Caco-2 (cell line): ENCODE data around the gene PADI6. TPM values are rescaled to one million over a fixed set of nuclear protein-coding genes. Genes with fewer than 3 reads are reported as not detected.
"Not testable (repeated sequence)": the region's sequence is repeated elsewhere in the genome, so short reads cannot be mapped to it uniquely, and the experiment has no call there.

Experiments
- BruUV-seq: library from RNA; stranded (reverse); fragments of 400-500 nt; replicated peaks from 2 replicates; lab custom pipeline; 2021; lab: Mats Ljungman, UMichigan
- CTCF ChIA-PET: fragments of 300-600 bp; sonication (Branson Sonifier 250); formaldehyde crosslinking; loops from one replicate; lab custom pipeline; 2022; ENCODE audit warnings: antibody characterized with exemption; lab: Charles Lee
- POLR2A ChIA-PET: fragments of 300-600 bp; sonication (Branson Sonifier 250); formaldehyde crosslinking; loops from one replicate; lab custom pipeline; 2022; ENCODE audit warnings: antibody characterized with exemption; lab: Charles Lee
- DNase-seq, 2 experiments: peaks; one replicate each; pipeline versions ENCODE4 v3.0.0 to v3.0.0-alpha.2; 2020 to 2022
- H3K27me3 ChIP-seq: replicated peaks from 2 replicates; pipeline ENCODE4 v1.6.0; 2011; ENCODE audit warnings: low read length; ENCODE audit not compliant: control insufficient read depth, insufficient read depth
- H3K36me3 ChIP-seq: 2 replicates; pipeline ENCODE4 v1.5.1; 2011; ENCODE audit warnings: low read length; ENCODE audit not compliant: control insufficient read depth, insufficient read depth
- H3K4me1 ChIP-seq: fragments of 250-450 bp; sonication (Bioruptor Pico); 2 replicates; pipeline ENCODE4 v1.5.1; 2020; ENCODE audit warnings: mild to moderate bottlenecking
- H3K4me3 ChIP-seq: 2 replicates; pipeline ENCODE4 v1.5.1; 2011; ENCODE audit warnings: low read depth, mild to moderate bottlenecking, control low read depth, low read length
- H3K9me3 ChIP-seq: fragments of 250-450 bp; sonication (Bioruptor Pico); 2 replicates; pipeline ENCODE4 v1.5.1; 2020; ENCODE audit warnings: mild to moderate bottlenecking, moderate library complexity
- H3K27ac Mint-ChIP-seq: one replicate; pipeline ENCODE4 v1.8.0; 2022; ENCODE audit warnings: mixed read lengths; ENCODE audit not compliant: unreplicated experiment
- H3K27me3 Mint-ChIP-seq: one replicate; pipeline ENCODE4 v1.8.0; 2022; ENCODE audit warnings: mixed read lengths; ENCODE audit not compliant: insufficient read depth, unreplicated experiment
- H3K36me3 Mint-ChIP-seq: one replicate; pipeline ENCODE4 v1.8.0; 2022; ENCODE audit warnings: mild to moderate bottlenecking, mixed read lengths; ENCODE audit not compliant: insufficient read depth, unreplicated experiment
- H3K4me1 Mint-ChIP-seq: one replicate; pipeline ENCODE4 v1.8.0; 2022; ENCODE audit warnings: low read depth, mixed read lengths; ENCODE audit not compliant: unreplicated experiment
- H3K4me3 Mint-ChIP-seq: one replicate; pipeline ENCODE4 v1.8.0; 2022; ENCODE audit warnings: mild to moderate bottlenecking, moderate library complexity, mixed read lengths; ENCODE audit not compliant: unreplicated experiment
- H3K9me3 Mint-ChIP-seq: one replicate; pipeline ENCODE4 v1.8.0; 2022; ENCODE audit warnings: mixed read lengths; ENCODE audit not compliant: unreplicated experiment
- intact Hi-C: fragments of 100-400 bp; cut with micrococcal nuclease; formaldehyde crosslinking; loops from one replicate; pipeline ENCODE4 v1.10.0; 2022; ENCODE audit not compliant: unreplicated experiment
- total RNA-seq: library from RNA; stranded (reverse); gene quantifications from 2 replicates; pipeline ENCODE4 v1.2.3, GENCODE V29; 2022
- TF ChIP-seq, protein P1 (sequence below), 2 experiments: fragments of 200-600 bp in 1 of 2; IDR thresholded peaks; 1 replicate in 1 of 2; 2 replicates in 1 of 2; pipeline versions ENCODE4 v1.5.1 to v1.8.0; 2011 to 2022; ENCODE audit warnings: antibody characterized with exemption in 1 of 2, control low read depth in 1 of 2, inconsistent platforms in 1 of 2, low read depth in 1 of 2, low read length in 1 of 2, mild to moderate bottlenecking in 1 of 2, moderate library complexity in 1 of 2; ENCODE audit not compliant: insufficient read depth in 1 of 2, severe bottlenecking in 1 of 2, unreplicated experiment in 1 of 2

Gene PADI6
- total RNA-seq, 1 experiment from 2014 or later: not detected

DNA sequence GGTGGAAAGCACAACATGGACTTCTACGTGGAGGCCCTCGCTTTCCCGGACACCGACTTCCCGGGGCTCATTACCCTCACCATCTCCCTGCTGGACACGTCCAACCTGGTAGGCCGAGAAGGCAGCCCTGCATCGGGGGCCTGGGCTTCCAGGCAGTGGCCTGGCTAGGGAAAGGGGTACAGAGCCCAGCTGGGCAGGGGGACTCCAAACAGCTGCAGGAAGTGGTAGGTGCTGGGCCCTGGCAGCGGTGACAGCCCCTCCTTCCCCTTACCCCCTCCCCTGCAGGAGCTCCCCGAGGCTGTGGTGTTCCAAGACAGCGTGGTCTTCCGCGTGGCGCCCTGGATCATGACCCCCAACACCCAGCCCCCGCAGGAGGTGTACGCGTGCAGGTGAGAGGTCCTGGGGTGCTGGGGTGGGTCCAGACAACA, 30.0 kb upstream of the PADI6 start:
- no peak overlapping the region for H3K4me3 Mint-ChIP-seq
- H3K9me3 ChIP-seq: no peaks in the 10 kb centered on the region
- no peaks in the 10 kb centered on the region for H3K36me3 Mint-ChIP-seq
- peaks cover 7% of the 10 kb centered on the region for H3K4me1 Mint-ChIP-seq
- H3K9me3 Mint-ChIP-seq: peaks cover 9% of the 10 kb centered on the region
- DNase-seq: no peak
- no peaks in the 10 kb centered on the region for H3K27me3 ChIP-seq
- CTCF ChIA-PET: no interaction called here
- intact Hi-C loops: loop anchor here (10.0 kb wide), 1 partner anchor 63 kb away; no protein-coding TSS in a partner anchor
- POLR2A ChIA-PET: no interaction called here
- TF ChIP-seq, protein P1, sequence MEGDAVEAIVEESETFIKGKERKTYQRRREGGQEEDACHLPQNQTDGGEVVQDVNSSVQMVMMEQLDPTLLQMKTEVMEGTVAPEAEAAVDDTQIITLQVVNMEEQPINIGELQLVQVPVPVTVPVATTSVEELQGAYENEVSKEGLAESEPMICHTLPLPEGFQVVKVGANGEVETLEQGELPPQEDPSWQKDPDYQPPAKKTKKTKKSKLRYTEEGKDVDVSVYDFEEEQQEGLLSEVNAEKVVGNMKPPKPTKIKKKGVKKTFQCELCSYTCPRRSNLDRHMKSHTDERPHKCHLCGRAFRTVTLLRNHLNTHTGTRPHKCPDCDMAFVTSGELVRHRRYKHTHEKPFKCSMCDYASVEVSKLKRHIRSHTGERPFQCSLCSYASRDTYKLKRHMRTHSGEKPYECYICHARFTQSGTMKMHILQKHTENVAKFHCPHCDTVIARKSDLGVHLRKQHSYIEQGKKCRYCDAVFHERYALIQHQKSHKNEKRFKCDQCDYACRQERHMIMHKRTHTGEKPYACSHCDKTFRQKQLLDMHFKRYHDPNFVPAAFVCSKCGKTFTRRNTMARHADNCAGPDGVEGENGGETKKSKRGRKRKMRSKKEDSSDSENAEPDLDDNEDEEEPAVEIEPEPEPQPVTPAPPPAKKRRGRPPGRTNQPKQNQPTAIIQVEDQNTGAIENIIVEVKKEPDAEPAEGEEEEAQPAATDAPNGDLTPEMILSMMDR (IDR thresholded peaks at IDR 0.05; ENCODE audit: insufficient read depth in 1 of 2, low read depth in 1 of 2, low read length in 1 of 2, severe bottlenecking in 1 of 2, unreplicated experiment in 1 of 2): no peak
- no peak overlapping the region for H3K27ac Mint-ChIP-seq
- BruUV-seq: no TSS peak
- H3K27me3 Mint-ChIP-seq: peaks cover 8% of the 10 kb centered on the region
- no peak overlapping the region for H3K4me3 ChIP-seq
- H3K4me1 ChIP-seq: no peaks in the 10 kb centered on the region
- no peaks in the 10 kb centered on the region for H3K36me3 ChIP-seq

DNA sequence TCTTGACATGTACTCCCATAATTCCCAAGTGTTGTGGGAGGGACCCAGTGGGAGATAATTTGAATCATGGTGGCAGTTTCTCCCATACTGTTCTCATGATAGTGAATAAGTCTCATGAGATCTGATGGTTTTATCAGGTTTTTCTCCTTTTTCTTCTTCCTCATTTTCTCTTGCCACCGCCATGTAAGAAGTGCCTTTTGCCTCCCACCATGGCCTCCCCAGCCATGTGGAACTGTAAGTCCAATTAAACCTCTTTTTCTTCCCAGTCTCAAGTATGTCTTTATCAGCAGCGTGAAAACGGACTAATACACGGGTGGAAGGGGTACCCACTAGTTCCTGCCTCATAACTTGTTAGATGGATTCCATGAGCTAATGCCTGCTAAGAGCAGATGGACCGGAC, 26.5 kb upstream of the PADI6 start:
- H3K4me3 Mint-ChIP-seq, DNase-seq, BruUV-seq, H3K9me3 ChIP-seq, POLR2A ChIA-PET, H3K9me3 Mint-ChIP-seq, H3K36me3 Mint-ChIP-seq, H3K27me3 ChIP-seq, H3K27me3 Mint-ChIP-seq, H3K36me3 ChIP-seq, H3K27ac Mint-ChIP-seq, H3K4me1 ChIP-seq, CTCF ChIA-PET, H3K4me1 Mint-ChIP-seq, H3K4me3 ChIP-seq: not testable (repeated sequence)
- intact Hi-C loops: loop anchor here (10.0 kb wide), 1 partner anchor 59 kb away; no protein-coding TSS in a partner anchor

DNA sequence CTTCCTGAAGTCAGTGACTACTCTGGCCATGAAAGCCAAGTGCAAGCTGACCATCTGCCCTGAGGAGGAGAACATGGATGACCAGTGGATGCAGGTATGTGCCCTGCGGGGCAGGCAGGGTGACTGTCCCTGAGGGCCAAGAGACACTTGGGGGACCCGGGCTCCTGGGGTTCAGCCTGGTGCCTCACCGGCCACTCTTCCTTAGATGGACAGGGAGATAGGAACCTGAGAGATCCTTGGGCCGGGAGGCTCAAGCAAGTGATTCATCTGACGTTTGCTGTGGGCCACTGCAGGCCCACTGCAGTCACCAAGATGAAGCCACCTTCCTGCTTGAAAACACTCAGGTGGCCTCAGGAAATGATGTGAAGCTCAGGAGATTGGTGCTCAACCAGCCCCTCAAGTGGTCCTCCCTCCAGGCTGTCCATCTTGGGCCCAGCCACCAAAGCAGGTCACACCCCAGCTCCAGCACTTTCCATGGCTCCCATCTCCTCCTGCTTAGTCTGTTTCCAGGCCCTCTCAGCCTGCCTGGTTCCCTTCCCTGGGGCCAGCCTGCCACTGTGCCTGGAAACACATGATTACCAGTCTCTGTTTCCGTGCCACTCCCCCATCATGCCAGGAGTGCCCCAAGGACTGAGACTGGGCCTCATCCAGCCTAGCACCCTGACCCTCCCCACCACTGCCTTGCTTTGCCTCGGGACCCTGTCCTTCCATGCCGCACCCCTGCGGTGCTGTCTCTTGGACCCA, 25.8 kb upstream of the PADI6 start:
- Mint-ChIP-seq H3K27me3 (no peaks in the 10 kb centered on the region), H3K36me3 (no peaks in the 10 kb centered on the region), H3K4me3 (no peak overlapping the region), H3K27ac (no peak overlapping the region), H3K4me1 (no peaks in the 10 kb centered on the region), H3K9me3 (peaks cover 9% of the 10 kb centered on the region)
- Histone ChIP-seq H3K4me3 (no peak overlapping the region), H3K4me1 (no peaks in the 10 kb centered on the region), H3K9me3 (no peaks in the 10 kb centered on the region), H3K27me3 (no peaks in the 10 kb centered on the region), H3K36me3 (no peaks in the 10 kb centered on the region)
- no TSS peak for BruUV-seq
- ChIA-PET POLR2A (no interaction called here), CTCF (no interaction called here)
- intact Hi-C loops: loop anchor here (10.0 kb wide), 1 partner anchor 59 kb away; no protein-coding TSS in a partner anchor
- no peak for DNase-seq
- TF ChIP-seq, protein P1 (IDR thresholded peaks at IDR 0.05; ENCODE audit: insufficient read depth in 1 of 2, low read depth in 1 of 2, low read length in 1 of 2, severe bottlenecking in 1 of 2, unreplicated experiment in 1 of 2): no peak
